ENCODE results near the gene FAM131B.

DNA sequence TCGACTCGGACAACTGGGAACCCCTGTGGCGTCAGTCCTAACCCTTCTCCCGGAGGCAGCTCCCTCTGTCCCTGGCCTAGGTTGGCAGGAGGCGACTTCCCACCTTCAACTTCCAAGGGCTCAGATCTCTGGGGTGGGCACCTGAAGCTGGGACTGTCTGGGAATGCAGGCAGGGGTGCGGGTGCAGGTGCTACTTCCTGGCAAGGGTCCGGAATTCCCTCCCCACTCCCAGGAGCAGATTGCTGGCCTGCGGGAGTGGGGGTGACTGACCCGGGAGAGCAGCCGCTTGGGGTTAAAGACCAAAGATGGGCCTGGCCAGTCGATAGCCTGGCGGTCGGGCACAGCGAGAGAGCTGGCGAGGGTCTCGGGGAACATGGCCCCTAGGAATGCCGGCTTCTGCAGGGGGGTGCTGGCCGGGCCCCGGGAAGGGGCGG lies 45.8 kb upstream of the FAM131B start:
- TF ChIP-seq EZH2 (IDR thresholded peaks at IDR 0.05; ENCODE audit: borderline replicate concordance): no peak
- TF ChIP-seq, protein P1, sequence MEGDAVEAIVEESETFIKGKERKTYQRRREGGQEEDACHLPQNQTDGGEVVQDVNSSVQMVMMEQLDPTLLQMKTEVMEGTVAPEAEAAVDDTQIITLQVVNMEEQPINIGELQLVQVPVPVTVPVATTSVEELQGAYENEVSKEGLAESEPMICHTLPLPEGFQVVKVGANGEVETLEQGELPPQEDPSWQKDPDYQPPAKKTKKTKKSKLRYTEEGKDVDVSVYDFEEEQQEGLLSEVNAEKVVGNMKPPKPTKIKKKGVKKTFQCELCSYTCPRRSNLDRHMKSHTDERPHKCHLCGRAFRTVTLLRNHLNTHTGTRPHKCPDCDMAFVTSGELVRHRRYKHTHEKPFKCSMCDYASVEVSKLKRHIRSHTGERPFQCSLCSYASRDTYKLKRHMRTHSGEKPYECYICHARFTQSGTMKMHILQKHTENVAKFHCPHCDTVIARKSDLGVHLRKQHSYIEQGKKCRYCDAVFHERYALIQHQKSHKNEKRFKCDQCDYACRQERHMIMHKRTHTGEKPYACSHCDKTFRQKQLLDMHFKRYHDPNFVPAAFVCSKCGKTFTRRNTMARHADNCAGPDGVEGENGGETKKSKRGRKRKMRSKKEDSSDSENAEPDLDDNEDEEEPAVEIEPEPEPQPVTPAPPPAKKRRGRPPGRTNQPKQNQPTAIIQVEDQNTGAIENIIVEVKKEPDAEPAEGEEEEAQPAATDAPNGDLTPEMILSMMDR (IDR thresholded peaks at IDR 0.05; ENCODE audit: poor library complexity): no peak
- no peak for TF ChIP-seq EZH2phosphoT487 (IDR thresholded peaks at IDR 0.05; ENCODE audit: low read depth, severe bottlenecking, unreplicated experiment)

Data from hepatocyte (in vitro differentiated cells).